IMR-90 (cell line): ENCODE data around the gene COX7A2L. TPM values are rescaled to one million over a fixed set of nuclear protein-coding genes. Genes with fewer than 3 reads are reported as not detected.

Experiments
- ATAC-seq: fragments of 200-7000 bp; cut with Tn5 transposase; 2 replicates; pipeline ENCODE4 v1.9.1; 2020; ENCODE audit warnings: low read depth, mild to moderate bottlenecking, moderate library complexity
- BruUV-seq: library from RNA; stranded (reverse); fragments of 400-500 nt; replicated peaks from 2 replicates; lab custom pipeline; 2021; lab: Mats Ljungman, UMichigan
- CTCF ChIA-PET: fragments of 300-600 bp; formaldehyde crosslinking; extraction: SDS; loops from one replicate; lab custom pipeline; 2021; ENCODE audit warnings: antibody characterized with exemption; lab: Yijun Ruan, JAX
- POLR2A ChIA-PET: fragments of 300-600 bp; sonication (Branson Sonifier 250); formaldehyde crosslinking; loops from one replicate; lab custom pipeline; 2022; ENCODE audit warnings: antibody characterized with exemption; ENCODE audit not compliant: unreplicated experiment; lab: Charles Lee
- DNase-seq: peaks from one replicate; pipeline ENCODE4 v3.0.0; 2013
- H2AFZ ChIP-seq: replicated peaks from 2 replicates; pipeline ENCODE3; 2013; ENCODE audit warnings: low read length, mild to moderate bottlenecking; ENCODE audit not compliant: poor library complexity
- H2AK5ac ChIP-seq: 2 replicates; pipeline ENCODE4 v1.6.1; 2013; ENCODE audit warnings: low read depth, low read length, inconsistent platforms
- H2AK9ac ChIP-seq: replicated peaks from 2 replicates; pipeline ENCODE3; 2013; ENCODE audit warnings: mild to moderate bottlenecking, low read depth, low read length, moderate library complexity; ENCODE audit not compliant: poor library complexity
- H2BK120ac ChIP-seq: 2 replicates; pipeline ENCODE4 v1.6.1; 2013; ENCODE audit warnings: low read depth, low read length, inconsistent platforms
- H2BK15ac ChIP-seq: 3 replicates; pipeline ENCODE4 v1.6.1; 2013; ENCODE audit warnings: low read depth, low read length, inconsistent platforms
- H2BK20ac ChIP-seq: 2 replicates; pipeline ENCODE4 v1.6.1; 2013; ENCODE audit warnings: low read depth, mild to moderate bottlenecking, inconsistent platforms, low read length, moderate library complexity
- H2BK5ac ChIP-seq: 2 replicates; pipeline ENCODE4 v1.6.1; 2013; ENCODE audit warnings: mild to moderate bottlenecking, low read depth, low read length, inconsistent platforms; ENCODE audit not compliant: poor library complexity, severe bottlenecking
- H3K14ac ChIP-seq: replicated peaks from 2 replicates; pipeline ENCODE4 v1.6.1; 2013; ENCODE audit warnings: low read depth, low read length, inconsistent platforms
- H3K18ac ChIP-seq: 2 replicates; pipeline ENCODE4 v1.6.1; 2013; ENCODE audit warnings: low read depth, low read length, control low read depth
- H3K23ac ChIP-seq: 2 replicates; pipeline ENCODE4 v1.6.1; 2013; ENCODE audit warnings: low read depth, low read length, inconsistent platforms
- H3K27ac ChIP-seq: 2 replicates; pipeline ENCODE4 v1.5.1; 2013; ENCODE audit warnings: mild to moderate bottlenecking, control low read depth, low read length; ENCODE audit not compliant: insufficient read depth
- H3K27me3 ChIP-seq: 2 replicates; pipeline ENCODE4 v1.6.1; 2013; ENCODE audit warnings: low read length; ENCODE audit not compliant: control insufficient read depth, insufficient read depth
- H3K36me3 ChIP-seq: 2 replicates; pipeline ENCODE4 v1.6.1; 2013; ENCODE audit warnings: low read length, mixed read lengths; ENCODE audit not compliant: control insufficient read depth, insufficient read depth
- H3K4ac ChIP-seq: 2 replicates; pipeline ENCODE4 v1.6.1; 2013; ENCODE audit warnings: low read depth, low read length, inconsistent platforms
- H3K4me1 ChIP-seq: 2 replicates; pipeline ENCODE4 v1.6.1; 2013; ENCODE audit warnings: low read length, mixed read lengths; ENCODE audit not compliant: control insufficient read depth, insufficient read depth
- H3K4me2 ChIP-seq: 2 replicates; pipeline ENCODE4 v1.6.1; 2013; ENCODE audit warnings: low read depth, mild to moderate bottlenecking, control low read depth, low read length, moderate library complexity
- H3K4me3 ChIP-seq: 2 replicates; pipeline ENCODE4 v1.5.1; 2013; ENCODE audit warnings: low read depth, mild to moderate bottlenecking, control low read depth, low read length, moderate library complexity; ENCODE audit not compliant: insufficient read depth
- H3K56ac ChIP-seq: 2 replicates; pipeline ENCODE4 v1.6.1; 2013; ENCODE audit warnings: low read length, inconsistent platforms; ENCODE audit not compliant: insufficient read depth; ENCODE audit errors: extremely low read depth
- H3K79me1 ChIP-seq, 2 experiments: 2 replicates each; pipeline ENCODE4 v1.6.1; 2013; ENCODE audit warnings: low read length in 2 of 2, inconsistent platforms in 1 of 2, low read depth in 1 of 2
- H3K9ac ChIP-seq: 2 replicates; pipeline ENCODE4 v1.6.1; 2013; ENCODE audit warnings: low read depth, low read length, control low read depth
- H3K9me1 ChIP-seq: 2 replicates; pipeline ENCODE4 v1.6.1; 2013; ENCODE audit warnings: low read length, inconsistent platforms; ENCODE audit not compliant: insufficient read depth
- H3K9me3 ChIP-seq: 2 replicates; pipeline ENCODE4 v1.6.1; 2013; ENCODE audit warnings: low read length; ENCODE audit not compliant: control insufficient read depth, insufficient read depth
- H4K20me1 ChIP-seq: 2 replicates; pipeline ENCODE4 v1.6.1; 2013; ENCODE audit warnings: low read length, inconsistent platforms; ENCODE audit not compliant: insufficient read depth
- H4K5ac ChIP-seq: 2 replicates; pipeline ENCODE4 v1.6.1; 2013; ENCODE audit warnings: mild to moderate bottlenecking, low read depth, low read length, control low read depth
- H4K8ac ChIP-seq, 2 experiments: 2 replicates each; pipeline ENCODE4 v1.6.1; 2013; ENCODE audit warnings: low read depth in 2 of 2, low read length in 2 of 2, control low read depth in 1 of 2, inconsistent platforms in 1 of 2
- H4K91ac ChIP-seq: 2 replicates; pipeline ENCODE4 v1.6.1; 2013; ENCODE audit warnings: low read depth, low read length, inconsistent platforms; ENCODE audit not compliant: insufficient read depth
- BHLHE40 ChIP-seq: fragments of 150-350 bp; IDR thresholded peaks from 2 replicates; pipeline ENCODE4 v1.6.1; 2016; ENCODE audit warnings: mild to moderate bottlenecking, low read depth, low read length
- CHD1 ChIP-seq: IDR thresholded peaks from 2 replicates; pipeline ENCODE4 v1.6.1; 2012; ENCODE audit warnings: low read depth, low read length, improper control_type of control experiment
- CTCF ChIP-seq: conservative IDR thresholded peaks from 2 replicates; pipeline ENCODE4 v1.5.1; 2012; ENCODE audit warnings: mild to moderate bottlenecking, low read depth, low read length, improper control_type of control experiment
- FOS ChIP-seq: fragments of 150-350 bp; IDR thresholded peaks from 2 replicates; pipeline ENCODE4 v1.6.1; 2016; ENCODE audit warnings: low read depth, low read length
- MAFK ChIP-seq: IDR thresholded peaks from 2 replicates; pipeline ENCODE4 v1.6.1; 2012; ENCODE audit warnings: low read depth, low read length, improper control_type of control experiment
- MXI1 ChIP-seq: IDR thresholded peaks from 2 replicates; pipeline ENCODE4 v1.6.1; 2012; ENCODE audit warnings: low read depth, mild to moderate bottlenecking, low read length, moderate library complexity, borderline replicate concordance
- NFE2L2 ChIP-seq: fragments of 150-350 bp; IDR thresholded peaks from 2 replicates; pipeline ENCODE4 v1.6.1; 2016; ENCODE audit warnings: low read depth, mild to moderate bottlenecking, low read length
- RAD21 ChIP-seq: IDR thresholded peaks from 2 replicates; pipeline ENCODE4 v1.6.1; 2012; ENCODE audit warnings: low read length, improper control_type of control experiment
- RCOR1 ChIP-seq: IDR thresholded peaks from 2 replicates; pipeline ENCODE4 v1.6.1; 2012; ENCODE audit warnings: mild to moderate bottlenecking, low read length, improper control_type of control experiment; ENCODE audit not compliant: insufficient replicate concordance
- RFX5 ChIP-seq: IDR thresholded peaks from 2 replicates; pipeline ENCODE4 v1.8.0; 2012; ENCODE audit warnings: low read depth, mild to moderate bottlenecking, low read length, moderate library complexity
- SMC3 ChIP-seq: fragments of 150-350 bp; IDR thresholded peaks from 2 replicates; pipeline ENCODE4 v1.6.1; 2016; ENCODE audit warnings: low read depth, mild to moderate bottlenecking, antibody characterized with exemption, low read length, moderate library complexity
- WGBS, 2 experiments: methylation state at CpG; one replicate each; pipeline versions ENCODE4 v1.1.5 to v1.1.7; 2013; ENCODE audit warnings: missing lambda C conversion rate in 2 of 2; ENCODE audit not compliant: insufficient read length in 1 of 2; ENCODE audit errors: extremely low coverage in 2 of 2; 5-methylcytosine and 5-hydroxymethylcytosine counted together
- dilution Hi-C: fragments of 300-500 bp; cut with HindIII; formaldehyde crosslinking; loops from one replicate; pipeline ENCODE4 v1.14.3; 2018; ENCODE audit warnings: low sequenced_read_pairs; ENCODE audit not compliant: unreplicated experiment
- in situ Hi-C: fragments of 300-500 bp; cut with MboI; formaldehyde crosslinking; loops from 3 replicates; pipeline ENCODE4 v1.14.3; 2019; ENCODE audit warnings: low sequenced_read_pairs, inconsistent platforms, mixed read lengths
- intact Hi-C: fragments of 100-400 bp; cut with micrococcal nuclease; formaldehyde crosslinking; loops from 2 replicates; pipeline ENCODE4 v1.10.0; 2022
- polyA plus RNA-seq, 3 experiments: library from polyadenylated mRNA; depleted of rRNA; stranded (reverse); fragments of >200 nt; gene quantifications; 2 replicates each; pipeline ENCODE4 v1.2.3, GENCODE V29; 2012; ENCODE audit warnings: low replicate concordance in 1 of 3
- total RNA-seq: library from RNA; depleted of rRNA; stranded (reverse); fragments of >200 nt; gene quantifications from 2 replicates; pipeline ENCODE4 v1.2.3, GENCODE V29; 2012
- TF ChIP-seq, protein P1 (sequence below): fragments of 150-350 bp; IDR thresholded peaks from 2 replicates; pipeline ENCODE4 v1.6.1; 2017; ENCODE audit warnings: mild to moderate bottlenecking, antibody characterized with exemption, low read length, low read depth

The COX7A2L gene
- total and polyA plus RNA-seq, 2 of the 4 experiments (the other 2 are of a cell fraction) = 123 to 132 TPM

GRCh38 chr2:42350434-42351063, 10.5 kb downstream of the COX7A2L start:
- H2BK120ac ChIP-seq = no peak overlapping the region
- BruUV-seq = TSS peak; percentile 91
- H3K4me1 ChIP-seq = no peaks in the 10 kb centered on the region
- TF ChIP-seq RFX5 (no peak), CTCF (no peak), MAFK (no peak), CHD1 (no peak), RCOR1 (no peak), SMC3 (no peak), BHLHE40 (no peak), NFE2L2 (no peak), RAD21 (no peak), MXI1 (no peak), FOS (no peak)
- TF ChIP-seq, protein P1, sequence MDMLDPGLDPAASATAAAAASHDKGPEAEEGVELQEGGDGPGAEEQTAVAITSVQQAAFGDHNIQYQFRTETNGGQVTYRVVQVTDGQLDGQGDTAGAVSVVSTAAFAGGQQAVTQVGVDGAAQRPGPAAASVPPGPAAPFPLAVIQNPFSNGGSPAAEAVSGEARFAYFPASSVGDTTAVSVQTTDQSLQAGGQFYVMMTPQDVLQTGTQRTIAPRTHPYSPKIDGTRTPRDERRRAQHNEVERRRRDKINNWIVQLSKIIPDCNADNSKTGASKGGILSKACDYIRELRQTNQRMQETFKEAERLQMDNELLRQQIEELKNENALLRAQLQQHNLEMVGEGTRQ = no peak
- in situ Hi-C loops (no loop called here), intact Hi-C loops (no loop called here), dilution Hi-C loops (no loop called here)
- no peak overlapping the region for H4K91ac ChIP-seq
- no peak overlapping the region for H2AK9ac ChIP-seq
- no peak overlapping the region for H3K9ac ChIP-seq
- peaks cover 10% of the 10 kb centered on the region; the same call in 1 of the 2 replicates for H3K9me1 ChIP-seq
- no peak overlapping the region for H2AFZ ChIP-seq
- H3K27ac ChIP-seq = no peak overlapping the region
- no peak overlapping the region for H3K4ac ChIP-seq
- H3K4me2 ChIP-seq = no peak overlapping the region
- H2BK20ac ChIP-seq = no peak overlapping the region
- H2AK5ac ChIP-seq = no peak overlapping the region
- no peak overlapping the region for H4K5ac ChIP-seq
- 70% methylated on average over 2 of the region's 3 CpGs; no CpG with 5 or more reads in 1 of the 2 experiments for WGBS, 2 experiments
- no peak overlapping the region for H3K14ac ChIP-seq
- peaks cover 24 to 69% of the 10 kb centered on the region in 2 experiments; a peak in 3 of 4 replicates for H3K79me1 ChIP-seq
- H4K20me1 ChIP-seq = peaks cover 28% of the 10 kb centered on the region; the same call in 1 of the 2 replicates
- no peak overlapping the region for H3K23ac ChIP-seq
- no peak overlapping the region for H3K4me3 ChIP-seq
- H2BK15ac ChIP-seq = no peak overlapping the region
- ATAC-seq = no peak
- H3K27me3 ChIP-seq = no peaks in the 10 kb centered on the region
- POLR2A ChIA-PET = no interaction called here
- H3K36me3 ChIP-seq = peaks cover 9% of the 10 kb centered on the region
- H3K56ac ChIP-seq = no peak overlapping the region
- CTCF ChIA-PET = no interaction called here
- no peaks in the 10 kb centered on the region for H3K9me3 ChIP-seq
- H4K8ac ChIP-seq = no peak overlapping the region
- no peak overlapping the region for H3K18ac ChIP-seq
- no peak overlapping the region for H2BK5ac ChIP-seq
- no peak for DNase-seq
